Transverse colon (tissue), 4 donors: Measurements from ENCODE around the gene PLSCR2.

Source experiments
- POLR2A ChIP-seq: fragments of 450-650 bp; IDR thresholded peaks from one replicate; pipeline ENCODE4 v1.6.1; 2016; ENCODE audit warnings: antibody characterized with exemption, mild to moderate bottlenecking, moderate library complexity
- POLR2AphosphoS5 ChIP-seq, 3 donors: sonication (generic); formaldehyde crosslinking; IDR thresholded peaks; one replicate each; pipeline ENCODE4 v1.6.1; 2016; ENCODE audit warnings: antibody characterized with exemption in 3 of 3
- TF ChIP-seq, protein P1 (sequence below), 5 experiments: fragments of 200-600 bp in 3 of 5; fragments of 450-650 bp in 2 of 5; sonication (generic) in 3 of 5; IDR thresholded peaks; 1 replicate in 2 of 5; 2 replicates in 3 of 5; pipeline ENCODE4 v1.5.1; 2016 to 2017; ENCODE audit warnings: antibody characterized with exemption in 5 of 5, inconsistent platforms in 3 of 5, mild to moderate bottlenecking in 2 of 5, moderate library complexity in 1 of 5

GRCh38 chr3:146390957-146391356, 78.4 kb downstream of the PLSCR2 start:
- TF ChIP-seq, protein P1, sequence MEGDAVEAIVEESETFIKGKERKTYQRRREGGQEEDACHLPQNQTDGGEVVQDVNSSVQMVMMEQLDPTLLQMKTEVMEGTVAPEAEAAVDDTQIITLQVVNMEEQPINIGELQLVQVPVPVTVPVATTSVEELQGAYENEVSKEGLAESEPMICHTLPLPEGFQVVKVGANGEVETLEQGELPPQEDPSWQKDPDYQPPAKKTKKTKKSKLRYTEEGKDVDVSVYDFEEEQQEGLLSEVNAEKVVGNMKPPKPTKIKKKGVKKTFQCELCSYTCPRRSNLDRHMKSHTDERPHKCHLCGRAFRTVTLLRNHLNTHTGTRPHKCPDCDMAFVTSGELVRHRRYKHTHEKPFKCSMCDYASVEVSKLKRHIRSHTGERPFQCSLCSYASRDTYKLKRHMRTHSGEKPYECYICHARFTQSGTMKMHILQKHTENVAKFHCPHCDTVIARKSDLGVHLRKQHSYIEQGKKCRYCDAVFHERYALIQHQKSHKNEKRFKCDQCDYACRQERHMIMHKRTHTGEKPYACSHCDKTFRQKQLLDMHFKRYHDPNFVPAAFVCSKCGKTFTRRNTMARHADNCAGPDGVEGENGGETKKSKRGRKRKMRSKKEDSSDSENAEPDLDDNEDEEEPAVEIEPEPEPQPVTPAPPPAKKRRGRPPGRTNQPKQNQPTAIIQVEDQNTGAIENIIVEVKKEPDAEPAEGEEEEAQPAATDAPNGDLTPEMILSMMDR (IDR thresholded peaks at IDR 0.05) = no peak
- TF ChIP-seq POLR2A = no peak
- peak in 2 of 3 donors; percentile 48 to 63 for TF ChIP-seq POLR2AphosphoS5 (IDR thresholded peaks at IDR 0.05)
